HEK293 (cell line): ENCODE results near the gene ZNF775.

Experiments used
- CTCF ChIA-PET: fragments of 350-600 bp; formaldehyde crosslinking; extraction: SDS; loops from one replicate; lab custom pipeline; 2021; ENCODE audit warnings: antibody characterized with exemption; lab: Yijun Ruan, JAX
- POLR2A ChIA-PET: fragments of 300-600 bp; formaldehyde crosslinking; extraction: SDS; loops from one replicate; lab custom pipeline; 2020; ENCODE audit warnings: antibody characterized with exemption, inconsistent platforms; lab: Yijun Ruan, JAX
- H3K27ac ChIP-seq: fragments of 200-500 bp; sonication (Bioruptor generic); 2 replicates; pipeline ENCODE4 v1.5.1; 2014; ENCODE audit warnings: low read depth, low read length, control low read depth, inconsistent platforms; ENCODE audit errors: extremely low read depth
- H3K36me3 ChIP-seq, 2 experiments: fragments of 200-500 bp in 1 of 2; sonication (Bioruptor generic) in 1 of 2; 1 replicate in 1 of 2; 2 replicates in 1 of 2; pipeline ENCODE4 v1.5.1; 2014 to 2017; ENCODE audit warnings: inconsistent platforms in 2 of 2, low read length in 2 of 2; ENCODE audit not compliant: control insufficient read depth in 2 of 2, insufficient read depth in 1 of 2
- H3K4me1 ChIP-seq: fragments of 200-500 bp; sonication (Bioruptor generic); 2 replicates; pipeline ENCODE4 v1.5.1; 2014; ENCODE audit warnings: mild to moderate bottlenecking, low read length, inconsistent platforms; ENCODE audit not compliant: control insufficient read depth, insufficient read depth
- H3K4me3 ChIP-seq: 2 replicates; pipeline ENCODE4 v1.5.1; 2011; ENCODE audit warnings: low read depth, mild to moderate bottlenecking, control low read depth, low read length, moderate library complexity
- H3K9me3 ChIP-seq: fragments of 200-500 bp; sonication (Bioruptor generic); 2 replicates; pipeline ENCODE4 v1.5.1; 2014; ENCODE audit warnings: low read depth, low read length, inconsistent platforms; ENCODE audit not compliant: control insufficient read depth, insufficient read depth
- FEZF1 ChIP-seq: fragments of 450-650 bp; formaldehyde crosslinking; IDR thresholded peaks from 2 replicates; pipeline ENCODE4 v1.5.1; 2016; ENCODE audit warnings: missing biosample characterization, missing genetic modification characterization
- GFI1B ChIP-seq: fragments of 450-650 bp; formaldehyde crosslinking; IDR thresholded peaks from 2 replicates; pipeline ENCODE4 v1.5.1; 2016; ENCODE audit warnings: missing biosample characterization, missing genetic modification characterization
- GLI4 ChIP-seq: fragments of 450-650 bp; formaldehyde crosslinking; IDR thresholded peaks from 2 replicates; pipeline ENCODE4 v1.5.1; 2016; ENCODE audit warnings: missing biosample characterization, missing genetic modification characterization
- KLF10 ChIP-seq: fragments of 450-650 bp; IDR thresholded peaks from 2 replicates; pipeline ENCODE4 v1.5.1; 2018; ENCODE audit warnings: missing biosample characterization, mild to moderate bottlenecking, missing genetic modification characterization
- MEIS1 ChIP-seq: sonication (generic); formaldehyde crosslinking; IDR thresholded peaks from 2 replicates; pipeline ENCODE4 v1.8.1; 2022; ENCODE audit warnings: missing genetic modification reagents, mild to moderate bottlenecking, borderline replicate concordance
- OSR2 ChIP-seq: fragments of 450-650 bp; formaldehyde crosslinking; IDR thresholded peaks from 2 replicates; pipeline ENCODE4 v1.5.1; 2016; ENCODE audit warnings: missing biosample characterization, missing genetic modification characterization
- SCRT2 ChIP-seq: fragments of 450-650 bp; formaldehyde crosslinking; IDR thresholded peaks from 2 replicates; pipeline ENCODE4 v1.5.1; 2016; ENCODE audit warnings: missing biosample characterization, missing genetic modification characterization
- ZFP69B ChIP-seq: fragments of 450-650 bp; formaldehyde crosslinking; IDR thresholded peaks from 2 replicates; pipeline ENCODE4 v1.5.1; 2016; ENCODE audit warnings: missing biosample characterization, missing genetic modification characterization
- ZIC2 ChIP-seq: fragments of 450-650 bp; formaldehyde crosslinking; IDR thresholded peaks from 2 replicates; pipeline ENCODE4 v1.5.1; 2016; ENCODE audit warnings: missing biosample characterization, missing genetic modification characterization
- ZNF10 ChIP-seq: fragments of 450-650 bp; formaldehyde crosslinking; IDR thresholded peaks from 2 replicates; pipeline ENCODE4 v1.5.1; 2017; ENCODE audit warnings: missing biosample characterization, missing genetic modification characterization
- ZNF138 ChIP-seq: fragments of 450-650 bp; formaldehyde crosslinking; IDR thresholded peaks from 2 replicates; pipeline ENCODE4 v1.5.1; 2016; ENCODE audit warnings: missing biosample characterization, missing genetic modification characterization, borderline replicate concordance
- ZNF239 ChIP-seq: fragments of 450-650 bp; formaldehyde crosslinking; IDR thresholded peaks from 2 replicates; pipeline ENCODE4 v1.5.1; 2016; ENCODE audit warnings: missing biosample characterization, missing genetic modification characterization
- ZNF324 ChIP-seq: fragments of 450-650 bp; formaldehyde crosslinking; IDR thresholded peaks from 2 replicates; pipeline ENCODE4 v1.5.1; 2016; ENCODE audit warnings: missing biosample characterization, missing genetic modification characterization
- ZNF660 ChIP-seq: fragments of 450-650 bp; IDR thresholded peaks from 2 replicates; pipeline ENCODE4 v1.5.1; 2018; ENCODE audit warnings: missing biosample characterization, mild to moderate bottlenecking, missing genetic modification characterization
- TF ChIP-seq, protein P1 (sequence below): fragments of 450-650 bp; formaldehyde crosslinking; IDR thresholded peaks from 2 replicates; pipeline ENCODE4 v1.5.1; 2016; ENCODE audit warnings: missing biosample characterization, missing genetic modification characterization
- TF ChIP-seq, protein P2 (sequence below): fragments of 450-650 bp; formaldehyde crosslinking; IDR thresholded peaks from 2 replicates; pipeline ENCODE4 v1.5.1; 2016; ENCODE audit warnings: missing biosample characterization, missing genetic modification characterization
- TF ChIP-seq, protein P3 (sequence below): fragments of 450-650 bp; formaldehyde crosslinking; conservative IDR thresholded peaks from 2 replicates; pipeline ENCODE4 v1.5.1; 2016; ENCODE audit warnings: low read depth, missing biosample characterization, missing genetic modification characterization

Gene ZNF775

DNA sequence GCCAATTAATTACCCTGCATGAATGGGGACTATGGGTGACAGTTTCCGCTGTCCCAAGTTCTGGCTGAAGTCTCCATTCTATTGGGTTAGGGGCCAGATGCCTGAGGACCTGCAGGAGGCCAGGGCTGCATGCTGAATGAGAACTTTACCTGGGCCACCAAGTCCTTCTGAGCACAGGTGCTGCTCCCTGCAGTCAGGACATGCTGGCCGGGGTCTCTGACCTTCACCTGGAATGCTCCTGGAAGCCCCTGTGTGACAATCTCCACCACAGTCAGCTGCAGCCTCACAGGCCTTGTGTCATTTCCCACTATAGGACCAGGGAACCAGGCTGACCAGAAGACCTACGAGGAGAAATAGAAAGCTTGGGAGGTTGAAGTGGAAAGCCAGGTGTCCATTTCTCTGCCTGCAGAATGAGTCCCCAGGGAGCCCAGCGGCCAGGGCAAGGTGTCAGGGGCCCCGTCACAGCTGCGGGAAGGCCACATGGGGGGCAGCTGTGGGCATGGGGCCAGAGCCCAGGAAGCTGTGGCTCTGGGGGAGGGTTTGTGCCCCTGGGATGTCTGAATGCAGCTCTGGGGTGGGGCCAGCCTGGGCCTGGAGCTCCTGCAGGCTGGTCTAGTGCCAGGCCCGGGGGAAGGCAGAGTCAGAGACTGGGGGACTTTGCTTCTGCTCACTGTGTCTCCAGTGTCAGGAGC lies 65.7 kb downstream of the ZNF775 start:
- no peaks in the 10 kb centered on the region for H3K36me3 ChIP-seq
- ChIA-PET CTCF (interaction anchor here (0.6 to 1.1 kb wide), 3 partner anchors 213 to 544 kb away, joined by 3 read pairs; no protein-coding TSS in a partner anchor), POLR2A (no interaction called here)

DNA sequence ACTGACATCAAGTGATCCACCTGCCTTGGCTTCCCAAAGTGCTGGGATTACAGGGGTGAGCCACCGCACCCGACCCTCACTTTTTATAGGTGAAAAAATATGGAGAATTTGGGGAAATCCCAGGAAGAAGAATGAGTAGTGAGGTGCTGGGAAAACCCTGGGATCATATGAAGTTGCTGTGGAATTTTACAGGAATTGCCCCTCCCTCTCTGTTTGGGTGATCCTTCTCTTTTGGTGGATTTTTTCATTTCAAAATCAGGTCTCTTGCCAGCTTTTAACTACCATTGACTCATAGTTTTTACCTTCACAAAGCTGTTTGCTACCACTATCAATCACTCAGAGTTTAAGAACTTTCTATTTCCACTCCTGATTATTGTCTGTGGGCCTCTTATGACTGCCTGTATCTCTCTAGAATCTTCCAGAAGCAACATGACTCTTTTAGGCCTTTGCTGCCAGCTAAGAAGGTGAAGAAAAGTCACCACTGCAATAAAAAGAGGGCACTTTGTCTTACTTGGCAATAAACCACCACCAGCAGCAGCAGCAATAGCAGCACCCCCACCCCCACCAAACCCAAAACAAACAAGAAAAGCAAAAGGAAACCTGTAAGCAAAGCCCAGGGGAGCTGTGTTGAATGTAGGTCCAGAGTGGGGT lies 67.3 kb downstream of the ZNF775 start:
- ChIA-PET POLR2A (no interaction called here), CTCF (interaction anchor here (0.5 kb wide), 1 partner anchor 168 kb away, joined by 4 read pairs; no protein-coding TSS in a partner anchor)

More for the DNA sequence above, 65.7 kb downstream of the ZNF775 start:
- H3K4me3 ChIP-seq: no peak overlapping the region
- no peaks in the 10 kb centered on the region for H3K9me3 ChIP-seq
- no peak for TF ChIP-seq ZFP69B (tag by site-specific recombination)
- TF ChIP-seq ZIC2 (tag by site-specific recombination): peak; percentile 67
- TF ChIP-seq, protein P1, sequence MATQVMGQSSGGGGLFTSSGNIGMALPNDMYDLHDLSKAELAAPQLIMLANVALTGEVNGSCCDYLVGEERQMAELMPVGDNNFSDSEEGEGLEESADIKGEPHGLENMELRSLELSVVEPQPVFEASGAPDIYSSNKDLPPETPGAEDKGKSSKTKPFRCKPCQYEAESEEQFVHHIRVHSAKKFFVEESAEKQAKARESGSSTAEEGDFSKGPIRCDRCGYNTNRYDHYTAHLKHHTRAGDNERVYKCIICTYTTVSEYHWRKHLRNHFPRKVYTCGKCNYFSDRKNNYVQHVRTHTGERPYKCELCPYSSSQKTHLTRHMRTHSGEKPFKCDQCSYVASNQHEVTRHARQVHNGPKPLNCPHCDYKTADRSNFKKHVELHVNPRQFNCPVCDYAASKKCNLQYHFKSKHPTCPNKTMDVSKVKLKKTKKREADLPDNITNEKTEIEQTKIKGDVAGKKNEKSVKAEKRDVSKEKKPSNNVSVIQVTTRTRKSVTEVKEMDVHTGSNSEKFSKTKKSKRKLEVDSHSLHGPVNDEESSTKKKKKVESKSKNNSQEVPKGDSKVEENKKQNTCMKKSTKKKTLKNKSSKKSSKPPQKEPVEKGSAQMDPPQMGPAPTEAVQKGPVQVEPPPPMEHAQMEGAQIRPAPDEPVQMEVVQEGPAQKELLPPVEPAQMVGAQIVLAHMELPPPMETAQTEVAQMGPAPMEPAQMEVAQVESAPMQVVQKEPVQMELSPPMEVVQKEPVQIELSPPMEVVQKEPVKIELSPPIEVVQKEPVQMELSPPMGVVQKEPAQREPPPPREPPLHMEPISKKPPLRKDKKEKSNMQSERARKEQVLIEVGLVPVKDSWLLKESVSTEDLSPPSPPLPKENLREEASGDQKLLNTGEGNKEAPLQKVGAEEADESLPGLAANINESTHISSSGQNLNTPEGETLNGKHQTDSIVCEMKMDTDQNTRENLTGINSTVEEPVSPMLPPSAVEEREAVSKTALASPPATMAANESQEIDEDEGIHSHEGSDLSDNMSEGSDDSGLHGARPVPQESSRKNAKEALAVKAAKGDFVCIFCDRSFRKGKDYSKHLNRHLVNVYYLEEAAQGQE (tag by site-specific recombination): no peak
- TF ChIP-seq KLF10: no peak
- no peak for TF ChIP-seq ZNF239 (tag by site-specific recombination)
- TF ChIP-seq, all 188 proteins: peak for 1
- no peak overlapping the region for H3K27ac ChIP-seq
- no peaks in the 10 kb centered on the region for H3K4me1 ChIP-seq

More for the DNA sequence above, 67.3 kb downstream of the ZNF775 start:
- no peaks in the 10 kb centered on the region for H3K9me3 ChIP-seq
- no peaks in the 10 kb centered on the region for H3K36me3 ChIP-seq
- no peaks in the 10 kb centered on the region for H3K4me1 ChIP-seq
- no peak overlapping the region for H3K4me3 ChIP-seq
- TF ChIP-seq GLI4 (tag by site-specific recombination) (no peak), ZFP69B (tag by site-specific recombination) (no peak), ZNF324 (no peak), MEIS1 (CRISPR knock-in tag) (no peak), ZNF660 (tag by site-specific recombination) (no peak), ZNF138 (tag by site-specific recombination) (no peak), OSR2 (peak; percentile 46; the same call in 1 of the 2 replicates), ZNF10 (no peak), GFI1B (tag by site-specific recombination) (no peak), SCRT2 (tag by site-specific recombination) (no peak), FEZF1 (tag by site-specific recombination) (peak; percentile 38)
- TF ChIP-seq, protein P2, sequence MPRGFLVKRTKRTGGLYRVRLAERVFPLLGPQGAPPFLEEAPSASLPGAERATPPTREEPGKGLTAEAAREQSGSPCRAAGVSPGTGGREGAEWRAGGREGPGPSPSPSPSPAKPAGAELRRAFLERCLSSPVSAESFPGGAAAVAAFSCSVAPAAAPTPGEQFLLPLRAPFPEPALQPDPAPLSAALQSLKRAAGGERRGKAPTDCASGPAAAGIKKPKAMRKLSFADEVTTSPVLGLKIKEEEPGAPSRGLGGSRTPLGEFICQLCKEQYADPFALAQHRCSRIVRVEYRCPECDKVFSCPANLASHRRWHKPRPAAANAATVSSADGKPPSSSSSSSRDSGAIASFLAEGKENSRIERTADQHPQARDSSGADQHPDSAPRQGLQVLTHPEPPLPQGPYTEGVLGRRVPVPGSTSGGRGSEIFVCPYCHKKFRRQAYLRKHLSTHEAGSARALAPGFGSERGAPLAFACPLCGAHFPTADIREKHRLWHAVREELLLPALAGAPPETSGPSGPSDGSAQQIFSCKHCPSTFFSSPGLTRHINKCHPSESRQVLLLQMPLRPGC: no peak
- TF ChIP-seq, protein P3, sequence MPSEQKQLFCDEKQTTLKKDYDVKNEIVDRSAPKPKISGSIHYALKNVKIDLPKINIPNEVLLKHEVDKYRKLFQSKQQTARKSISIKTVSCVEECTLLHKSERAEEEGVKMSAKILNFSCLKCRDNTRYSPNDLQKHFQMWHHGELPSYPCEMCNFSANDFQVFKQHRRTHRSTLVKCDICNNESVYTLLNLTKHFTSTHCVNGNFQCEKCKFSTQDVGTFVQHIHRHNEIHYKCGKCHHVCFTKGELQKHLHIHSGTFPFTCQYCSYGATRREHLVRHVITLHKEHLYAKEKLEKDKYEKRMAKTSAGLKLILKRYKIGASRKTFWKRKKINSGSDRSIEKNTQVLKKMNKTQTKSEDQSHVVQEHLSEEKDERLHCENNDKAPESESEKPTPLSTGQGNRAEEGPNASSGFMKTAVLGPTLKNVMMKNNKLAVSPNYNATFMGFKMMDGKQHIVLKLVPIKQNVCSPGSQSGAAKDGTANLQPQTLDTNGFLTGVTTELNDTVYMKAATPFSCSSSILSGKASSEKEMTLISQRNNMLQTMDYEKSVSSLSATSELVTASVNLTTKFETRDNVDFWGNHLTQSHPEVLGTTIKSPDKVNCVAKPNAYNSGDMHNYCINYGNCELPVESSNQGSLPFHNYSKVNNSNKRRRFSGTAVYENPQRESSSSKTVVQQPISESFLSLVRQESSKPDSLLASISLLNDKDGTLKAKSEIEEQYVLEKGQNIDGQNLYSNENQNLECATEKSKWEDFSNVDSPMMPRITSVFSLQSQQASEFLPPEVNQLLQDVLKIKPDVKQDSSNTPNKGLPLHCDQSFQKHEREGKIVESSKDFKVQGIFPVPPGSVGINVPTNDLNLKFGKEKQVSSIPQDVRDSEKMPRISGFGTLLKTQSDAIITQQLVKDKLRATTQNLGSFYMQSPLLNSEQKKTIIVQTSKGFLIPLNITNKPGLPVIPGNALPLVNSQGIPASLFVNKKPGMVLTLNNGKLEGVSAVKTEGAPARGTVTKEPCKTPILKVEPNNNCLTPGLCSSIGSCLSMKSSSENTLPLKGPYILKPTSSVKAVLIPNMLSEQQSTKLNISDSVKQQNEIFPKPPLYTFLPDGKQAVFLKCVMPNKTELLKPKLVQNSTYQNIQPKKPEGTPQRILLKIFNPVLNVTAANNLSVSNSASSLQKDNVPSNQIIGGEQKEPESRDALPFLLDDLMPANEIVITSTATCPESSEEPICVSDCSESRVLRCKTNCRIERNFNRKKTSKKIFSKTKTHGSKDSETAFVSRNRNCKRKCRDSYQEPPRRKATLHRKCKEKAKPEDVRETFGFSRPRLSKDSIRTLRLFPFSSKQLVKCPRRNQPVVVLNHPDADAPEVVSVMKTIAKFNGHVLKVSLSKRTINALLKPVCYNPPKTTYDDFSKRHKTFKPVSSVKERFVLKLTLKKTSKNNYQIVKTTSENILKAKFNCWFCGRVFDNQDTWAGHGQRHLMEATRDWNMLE (tag by site-specific recombination): no peak
- H3K27ac ChIP-seq: no peak overlapping the region
